Omental fat pad (tissue), 4 donors: ENCODE measurements around the gene NOA1. TPM values are rescaled to one million over a fixed set of nuclear protein-coding genes. Genes with fewer than 3 reads are reported as not detected.
"Not testable (repeated sequence)": the region's sequence is repeated elsewhere in the genome, so short reads cannot be mapped to it uniquely, and the experiment has no call there.

Experiments
- ATAC-seq: fragments of 150-250 bp; one replicate; pipeline ENCODE4 v1.9.1; 2016; ENCODE audit warnings: mild to moderate bottlenecking, moderate library complexity; ENCODE audit not compliant: low FRiP score
- DNase-seq: peaks from one replicate; pipeline ENCODE4 v3.0.0-alpha.2; 2019; ENCODE audit warnings: low spot score
- total RNA-seq, 4 donors: library from RNA; depleted of rRNA; stranded (reverse); fragments of >200 nt; gene quantifications; one replicate each; pipeline ENCODE4 v1.1.0, GENCODE V29; 2016
- TF ChIP-seq, protein P1 (sequence below), 3 donors: fragments of 450-650 bp; IDR thresholded peaks; one replicate each; pipeline ENCODE4 v1.5.1; 2016 to 2017; ENCODE audit warnings: antibody characterized with exemption in 3 of 3, mild to moderate bottlenecking in 3 of 3, moderate library complexity in 2 of 3

Gene NOA1
- total RNA-seq, 4 donors from 2014 or later, result 15.7 to 22.2 (median 17.4) TPM

DNA sequence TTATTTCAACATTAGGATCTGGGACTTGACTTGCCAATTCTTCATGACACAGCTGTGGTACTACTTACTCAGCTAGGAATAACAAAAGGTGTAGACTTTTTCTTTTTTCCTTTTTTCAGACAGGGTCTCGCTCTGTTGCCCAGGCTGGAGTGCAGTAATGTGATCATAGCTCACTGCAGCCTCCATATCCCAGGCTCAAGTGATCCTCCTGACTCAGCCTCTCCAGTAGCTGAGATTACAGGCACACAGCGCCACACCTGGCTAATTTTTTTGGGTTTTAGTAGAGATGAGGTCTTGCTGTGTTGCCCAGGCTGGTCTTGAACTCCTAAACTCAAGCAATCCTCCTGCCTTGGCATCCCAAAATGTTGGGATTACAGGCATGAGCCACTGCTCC lies 16.3 kb downstream of the NOA1 start:
- DNase-seq, result no peak
- ATAC-seq, result no peak
- TF ChIP-seq, protein P1, sequence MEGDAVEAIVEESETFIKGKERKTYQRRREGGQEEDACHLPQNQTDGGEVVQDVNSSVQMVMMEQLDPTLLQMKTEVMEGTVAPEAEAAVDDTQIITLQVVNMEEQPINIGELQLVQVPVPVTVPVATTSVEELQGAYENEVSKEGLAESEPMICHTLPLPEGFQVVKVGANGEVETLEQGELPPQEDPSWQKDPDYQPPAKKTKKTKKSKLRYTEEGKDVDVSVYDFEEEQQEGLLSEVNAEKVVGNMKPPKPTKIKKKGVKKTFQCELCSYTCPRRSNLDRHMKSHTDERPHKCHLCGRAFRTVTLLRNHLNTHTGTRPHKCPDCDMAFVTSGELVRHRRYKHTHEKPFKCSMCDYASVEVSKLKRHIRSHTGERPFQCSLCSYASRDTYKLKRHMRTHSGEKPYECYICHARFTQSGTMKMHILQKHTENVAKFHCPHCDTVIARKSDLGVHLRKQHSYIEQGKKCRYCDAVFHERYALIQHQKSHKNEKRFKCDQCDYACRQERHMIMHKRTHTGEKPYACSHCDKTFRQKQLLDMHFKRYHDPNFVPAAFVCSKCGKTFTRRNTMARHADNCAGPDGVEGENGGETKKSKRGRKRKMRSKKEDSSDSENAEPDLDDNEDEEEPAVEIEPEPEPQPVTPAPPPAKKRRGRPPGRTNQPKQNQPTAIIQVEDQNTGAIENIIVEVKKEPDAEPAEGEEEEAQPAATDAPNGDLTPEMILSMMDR (IDR thresholded peaks at IDR 0.05), result no peak

DNA sequence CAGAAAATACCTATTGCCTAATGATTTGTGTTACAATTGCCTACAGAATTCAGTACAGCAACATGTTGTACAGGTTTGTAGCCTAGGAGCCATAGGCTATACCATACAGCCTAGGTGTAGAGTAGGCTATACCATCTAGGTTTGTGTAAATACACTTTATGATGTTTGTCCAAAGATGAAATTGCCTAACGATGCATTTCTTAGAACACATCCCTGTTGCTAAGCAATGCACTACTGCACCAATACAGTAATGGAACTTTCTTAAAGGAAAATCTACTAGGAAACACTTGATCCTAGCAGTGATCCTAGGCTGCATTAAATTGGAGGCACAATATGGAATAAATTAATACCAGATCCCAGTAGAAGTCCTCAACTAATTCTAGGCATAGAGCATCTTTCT lies 18.3 kb downstream of the NOA1 start:
- no peak for ATAC-seq
- TF ChIP-seq, protein P1 (IDR thresholded peaks at IDR 0.05), result no peak
- no peak for DNase-seq

DNA sequence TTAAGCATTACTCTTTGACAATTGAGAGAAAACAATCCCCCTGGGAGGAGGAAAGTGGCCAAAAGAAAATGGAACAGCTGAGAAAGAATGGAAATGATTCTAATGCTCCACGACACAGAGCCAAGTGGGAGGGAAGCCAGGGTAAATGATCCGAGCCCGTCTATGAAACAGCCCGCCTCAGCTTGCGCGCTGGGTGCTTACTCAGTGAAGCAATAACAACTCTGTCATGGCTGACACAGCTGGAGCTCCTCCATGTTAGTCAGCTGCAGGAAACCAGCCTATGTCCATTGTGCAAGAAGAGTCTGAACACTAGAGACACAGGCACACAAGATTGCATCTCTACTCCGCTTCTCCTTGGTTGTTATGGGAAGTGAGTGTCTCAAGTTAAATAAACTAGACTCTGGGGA lies 19.3 kb downstream of the NOA1 start:
- DNase-seq (peak; percentile 38), ATAC-seq (peak; percentile 88)
- TF ChIP-seq, protein P1 (IDR thresholded peaks at IDR 0.05), result no peak

DNA sequence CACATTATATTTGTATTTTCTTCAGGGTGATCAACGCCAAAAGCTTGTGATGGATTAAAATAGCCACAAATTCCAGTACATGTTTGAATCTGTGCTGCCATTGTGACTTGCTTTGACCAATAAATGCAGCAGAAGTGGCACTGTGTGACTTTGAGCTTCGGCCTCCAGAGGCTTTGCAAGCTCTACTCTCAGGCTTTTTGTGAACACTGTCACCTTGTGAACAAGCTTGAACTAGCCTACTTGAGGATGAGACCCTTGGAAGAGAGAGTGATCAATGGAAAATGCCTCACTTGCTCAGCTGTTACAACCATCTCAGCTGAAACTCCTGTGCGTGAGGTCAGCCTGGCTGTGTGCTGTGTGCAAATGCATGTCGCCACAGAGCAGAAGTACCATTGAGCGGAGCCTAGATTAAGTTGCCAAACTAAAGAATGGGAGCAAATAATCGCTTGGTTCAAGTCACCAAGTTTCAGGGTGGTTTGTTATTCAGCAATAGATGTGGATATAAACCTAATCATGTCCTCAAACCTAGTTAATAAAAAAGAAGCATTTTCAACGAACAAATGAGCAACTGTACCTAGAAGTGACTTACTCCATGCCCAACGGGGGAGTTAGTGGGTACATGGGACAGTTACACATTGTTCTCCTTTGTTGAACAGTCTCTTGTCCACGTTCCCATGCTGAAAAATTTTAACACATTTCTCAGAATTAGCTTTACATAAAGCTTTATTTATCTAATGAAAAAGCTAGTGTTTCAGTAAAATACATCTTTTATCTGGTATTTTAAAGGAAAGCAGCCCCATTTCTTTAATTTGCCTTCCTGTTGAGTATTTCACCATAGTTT lies 23.5 kb downstream of the NOA1 start:
- DNase-seq (no peak), ATAC-seq (no peak)
- TF ChIP-seq, protein P1 (IDR thresholded peaks at IDR 0.05), result no peak

DNA sequence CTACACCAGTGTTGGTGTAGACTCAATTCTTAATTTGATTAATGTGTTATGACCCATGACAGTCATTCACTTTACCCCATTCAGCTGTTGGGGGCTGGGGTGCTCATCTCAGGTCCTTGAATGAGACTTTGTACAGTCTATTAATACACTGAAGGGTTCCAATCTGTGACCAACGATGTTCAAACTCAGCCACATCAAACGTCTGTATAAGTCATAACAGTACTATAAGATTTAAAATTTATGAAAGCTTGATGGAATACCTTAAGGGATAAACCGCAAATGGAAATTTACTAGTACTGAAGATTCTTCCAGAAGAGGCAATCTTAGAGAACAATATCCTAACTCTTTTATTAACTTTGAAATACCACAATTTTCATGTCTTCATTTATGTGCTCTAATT lies 36.0 kb downstream of the NOA1 start:
- ATAC-seq (no peak), DNase-seq (no peak)
- TF ChIP-seq, protein P1 (IDR thresholded peaks at IDR 0.05), result no peak

DNA sequence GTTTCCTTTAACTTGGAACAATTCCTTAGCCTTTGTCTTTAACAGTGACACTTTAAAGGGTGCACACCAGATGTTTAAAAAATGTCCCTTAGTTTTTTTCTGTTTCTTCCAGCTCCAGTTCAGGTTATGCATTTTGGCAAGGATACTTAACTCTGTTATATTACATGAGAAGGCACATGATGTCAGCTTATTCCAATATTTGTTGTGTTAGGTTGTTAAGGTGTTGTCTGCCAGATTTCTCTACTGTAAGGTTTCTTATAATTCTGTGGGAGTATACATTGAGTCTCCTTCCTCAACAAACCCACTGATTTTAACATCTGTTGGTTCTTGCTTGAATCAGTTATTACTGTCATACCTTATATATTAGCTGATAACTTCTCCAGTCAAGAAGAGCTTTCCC lies 36.4 kb downstream of the NOA1 start:
- DNase-seq, result no peak
- no peak for ATAC-seq
- TF ChIP-seq, protein P1 (IDR thresholded peaks at IDR 0.05), result no peak

DNA sequence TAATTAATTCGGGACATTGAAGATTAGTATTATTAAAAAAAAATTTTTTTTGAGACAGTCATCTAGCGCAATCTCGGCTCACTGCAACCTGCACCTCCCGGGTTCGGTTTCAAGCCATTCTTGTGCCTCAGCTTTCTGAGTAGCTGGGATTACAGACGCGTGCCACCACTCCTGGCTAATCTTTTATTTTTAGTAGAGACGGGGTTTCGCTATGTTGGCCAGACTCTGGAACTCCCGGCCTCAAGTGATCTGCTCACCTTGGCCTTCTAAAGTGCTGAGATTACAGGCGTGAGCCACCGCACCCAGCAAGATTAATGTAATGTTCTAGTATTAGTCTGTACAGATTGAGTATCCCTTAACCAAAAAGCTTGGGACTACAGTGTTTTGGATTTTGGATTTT lies 37.0 kb downstream of the NOA1 start:
- TF ChIP-seq, protein P1 (IDR thresholded peaks at IDR 0.05), result no peak
- DNase-seq, result no peak
- no peak for ATAC-seq

DNA sequence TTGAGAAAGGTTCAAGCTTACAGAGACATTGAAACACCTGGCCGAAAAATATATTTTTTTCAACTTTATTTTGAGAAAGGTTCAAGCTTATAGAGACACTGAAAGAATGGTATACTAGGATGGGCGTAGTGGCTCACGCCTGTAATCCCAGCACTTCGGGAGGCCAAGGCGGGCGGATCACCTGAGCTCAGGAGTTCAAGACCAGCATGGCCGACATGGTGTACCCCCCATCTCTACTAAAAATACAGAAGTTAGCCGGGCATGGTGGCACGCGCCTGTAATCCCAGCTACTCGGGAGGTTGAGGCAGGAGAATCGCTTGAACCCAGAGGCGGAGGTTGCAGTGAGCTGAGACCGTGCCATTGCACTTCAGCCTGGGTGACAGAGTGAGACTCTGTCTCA lies 37.6 kb downstream of the NOA1 start:
- not testable (repeated sequence) for DNase-seq, ATAC-seq
